Neural cell (in vitro differentiated cells): ENCODE measurements around the gene KANK4. TPM values are rescaled to one million over a fixed set of nuclear protein-coding genes. Genes with fewer than 3 reads are reported as not detected.

Experiments
- H2AFZ ChIP-seq: fragments of 200-600, 300-800 bp; sonication (generic), shearing (Covaris generic); 2 replicates; pipeline ENCODE4 v1.6.0; 2014; ENCODE audit warnings: low read depth, mild to moderate bottlenecking, antibody characterized with exemption, low read length, moderate library complexity
- H3F3A ChIP-seq: fragments of 200-600 bp; shearing (Covaris generic); 2 replicates; pipeline ENCODE4 v1.6.1; 2016; ENCODE audit warnings: mild to moderate bottlenecking, moderate library complexity, mixed read lengths, antibody characterized with exemption, low read length; ENCODE audit not compliant: insufficient read depth, poor library complexity, severe bottlenecking
- H3K27ac ChIP-seq: fragments of 200-600, 300-800 bp; sonication (generic), shearing (Covaris generic); 2 replicates; pipeline ENCODE4 v1.5.1; 2014; ENCODE audit warnings: mild to moderate bottlenecking, low read length, moderate library complexity
- H3K27me3 ChIP-seq: fragments of 300-800, 200-600 bp; sonication (generic), shearing (Covaris generic); 2 replicates; pipeline ENCODE4 v1.6.0; 2014; ENCODE audit warnings: mild to moderate bottlenecking, low read depth, low read length, moderate library complexity; ENCODE audit not compliant: insufficient read depth
- H3K36me3 ChIP-seq: fragments of 300-800, 200-600 bp; sonication (generic), shearing (Covaris generic); 2 replicates; pipeline ENCODE4 v1.5.1; 2014; ENCODE audit warnings: mild to moderate bottlenecking, antibody characterized with exemption, low read length, moderate library complexity; ENCODE audit not compliant: insufficient read depth
- H3K4me2 ChIP-seq: fragments of 300-800, 200-600 bp; sonication (generic), shearing (Covaris generic); 2 replicates; pipeline ENCODE4 v1.6.0; 2014; ENCODE audit warnings: mild to moderate bottlenecking, low read length
- H3K4me3 ChIP-seq: fragments of 300-800, 200-600 bp; sonication (generic), shearing (Covaris generic); 2 replicates; pipeline ENCODE4 v1.5.1; 2014; ENCODE audit warnings: mild to moderate bottlenecking, low read length, moderate library complexity
- H3K79me2 ChIP-seq: fragments of 200-600 bp; shearing (Covaris generic); replicated peaks from 2 replicates; pipeline ENCODE4 v1.6.0; 2014; ENCODE audit warnings: mild to moderate bottlenecking, low read length, moderate library complexity; ENCODE audit not compliant: insufficient read depth
- H3K9ac ChIP-seq: fragments of 300-800, 200-600 bp; sonication (generic), shearing (Covaris generic); 2 replicates; pipeline ENCODE4 v1.6.1; 2016; ENCODE audit warnings: mild to moderate bottlenecking, low read length, mixed read lengths
- H3K9me2 ChIP-seq: fragments of 200-600 bp; shearing (Covaris generic); 2 replicates; pipeline ENCODE4 v1.6.1; 2016; ENCODE audit warnings: mild to moderate bottlenecking, low read length, mixed read lengths; ENCODE audit not compliant: insufficient read depth
- H3K9me3 ChIP-seq: fragments of 200-600, 300-800 bp; sonication (generic), shearing (Covaris generic); 2 replicates; pipeline ENCODE4 v1.6.1; 2016; ENCODE audit warnings: mild to moderate bottlenecking, mixed run types, low read length, moderate library complexity, mixed read lengths
- H4K20me1 ChIP-seq: fragments of 200-600 bp; shearing (Covaris generic); 2 replicates; pipeline ENCODE4 v1.6.1; 2016; ENCODE audit warnings: mild to moderate bottlenecking, mixed run types; ENCODE audit not compliant: insufficient read depth
- CTCF ChIP-seq: fragments of 450-650 bp; IDR thresholded peaks from 2 replicates; pipeline ENCODE4 v1.5.1; 2014; ENCODE audit warnings: antibody characterized with exemption, mild to moderate bottlenecking, moderate library complexity; ENCODE audit not compliant: poor library complexity, severe bottlenecking
- EP300 ChIP-seq: fragments of 450-650 bp; conservative IDR thresholded peaks from 2 replicates; pipeline ENCODE4 v1.6.1; 2014; ENCODE audit warnings: antibody characterized with exemption, mild to moderate bottlenecking, moderate library complexity; ENCODE audit not compliant: poor library complexity, severe bottlenecking
- EZH2 ChIP-seq: fragments of 200-600, 300-800 bp; shearing (Covaris generic), sonication (generic); IDR thresholded peaks from 2 replicates; pipeline ENCODE4 v1.6.1; 2014; ENCODE audit warnings: antibody characterized with exemption, low read length, borderline replicate concordance, mild to moderate bottlenecking; ENCODE audit not compliant: insufficient read depth, poor library complexity, severe bottlenecking
- MXI1 ChIP-seq: fragments of 450-650 bp; conservative IDR thresholded peaks from 2 replicates; pipeline ENCODE4 v1.6.1; 2014; ENCODE audit warnings: antibody characterized with exemption, mild to moderate bottlenecking; ENCODE audit not compliant: poor library complexity, severe bottlenecking
- POLR2AphosphoS5 ChIP-seq: IDR thresholded peaks from 2 replicates; pipeline ENCODE4 v1.6.1; 2012
- RAD21 ChIP-seq: fragments of 450-650 bp; conservative IDR thresholded peaks from 2 replicates; pipeline ENCODE4 v1.6.1; 2014; ENCODE audit warnings: antibody characterized with exemption, mild to moderate bottlenecking, moderate library complexity
- REST ChIP-seq: IDR thresholded peaks from 2 replicates; pipeline ENCODE4 v1.6.1; 2012; ENCODE audit warnings: borderline replicate concordance
- SMC3 ChIP-seq: fragments of 450-650 bp; conservative IDR thresholded peaks from 2 replicates; pipeline ENCODE4 v1.6.1; 2014; ENCODE audit warnings: antibody characterized with exemption, mild to moderate bottlenecking, moderate library complexity; ENCODE audit not compliant: poor library complexity
- TAF1 ChIP-seq: IDR thresholded peaks from 2 replicates; pipeline ENCODE4 v1.6.1; 2012; ENCODE audit warnings: low read depth
- polyA plus RNA-seq: library from polyadenylated mRNA; depleted of rRNA; stranded (reverse); fragments of >200 nt; gene quantifications from 2 replicates; pipeline ENCODE4 v1.2.3, GENCODE V29; 2014

Gene KANK4
- polyA plus RNA-seq, 1 donor from 2014 or later, result 0.25 TPM

DNA sequence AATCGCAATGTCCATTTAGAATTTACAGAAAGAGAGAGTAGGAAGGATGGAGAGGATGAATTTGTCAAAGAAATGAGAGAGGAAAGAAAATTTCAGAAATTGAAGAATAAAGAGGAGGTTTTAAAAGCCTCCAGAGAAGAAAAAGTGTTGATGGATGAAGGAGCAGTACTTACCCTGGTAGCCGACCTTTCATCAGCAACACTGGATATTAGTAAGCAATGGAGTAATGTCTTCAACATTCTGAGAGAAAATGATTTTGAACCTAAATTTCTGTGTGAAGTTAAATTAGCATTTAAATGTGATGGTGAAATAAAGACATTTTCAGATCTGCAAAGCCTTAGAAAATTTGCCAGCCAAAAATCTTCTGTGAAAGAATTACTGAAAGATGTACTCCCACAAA, 112.0 kb downstream of the KANK4 start:
- Histone ChIP-seq H3K9me2 (no peaks in the 10 kb centered on the region), H3K27me3 (no peaks in the 10 kb centered on the region), H3K27ac (no peak overlapping the region), H3K9ac (no peak overlapping the region), H3F3A (no peaks in the 10 kb centered on the region), H2AFZ (no peak overlapping the region), H3K79me2 (no peaks in the 10 kb centered on the region), H4K20me1 (no peaks in the 10 kb centered on the region), H3K36me3 (no peaks in the 10 kb centered on the region), H3K4me2 (no peak overlapping the region), H3K4me3 (no peak overlapping the region), H3K9me3 (peaks cover 4% of the 10 kb centered on the region)
- no peak for TF ChIP-seq EZH2
- TF ChIP-seq RAD21, result no peak
- TF ChIP-seq EP300, result no peak
- no peak for TF ChIP-seq REST
- TF ChIP-seq MXI1, result no peak
- no peak for TF ChIP-seq SMC3
- no peak for TF ChIP-seq POLR2AphosphoS5
- no peak for TF ChIP-seq CTCF
- TF ChIP-seq TAF1, result no peak

GRCh38 chr1:62198781-62199125, 120.5 kb downstream of the KANK4 start:
- Histone ChIP-seq H3K4me2 (no peak overlapping the region), H3K79me2 (no peaks in the 10 kb centered on the region), H3K9me3 (peaks cover 7% of the 10 kb centered on the region), H3K4me3 (no peak overlapping the region), H3K9ac (no peak overlapping the region), H3F3A (no peaks in the 10 kb centered on the region), H3K36me3 (no peaks in the 10 kb centered on the region), H2AFZ (no peak overlapping the region), H4K20me1 (no peaks in the 10 kb centered on the region), H3K27me3 (peaks cover 20% of the 10 kb centered on the region), H3K27ac (no peak overlapping the region), H3K9me2 (no peaks in the 10 kb centered on the region)
- TF ChIP-seq CTCF (no peak), EP300 (no peak), MXI1 (no peak), TAF1 (no peak), SMC3 (no peak), RAD21 (no peak), POLR2AphosphoS5 (no peak)
